Dendritic cell treated with granulocyte-macrophage colony-stimulating factor and Interleukin-4, amounts not matched to agents 40 ng/mL and 50 ng/mL, for 4 days (primary cell): ENCODE measurements around the gene CHAD.

Source experiments
- H3K27ac Mint-ChIP-seq: one replicate; pipeline ENCODE4 v1.8.0; 2022; ENCODE audit warnings: mild to moderate bottlenecking, mixed read lengths
- H3K27me3 Mint-ChIP-seq: one replicate; pipeline ENCODE4 v1.8.0; 2022; ENCODE audit warnings: mild to moderate bottlenecking, mixed read lengths
- H3K36me3 Mint-ChIP-seq: one replicate; pipeline ENCODE4 v1.8.0; 2022; ENCODE audit warnings: low read depth, mixed read lengths
- H3K4me1 Mint-ChIP-seq: one replicate; pipeline ENCODE4 v1.8.0; 2022; ENCODE audit warnings: low read depth, mixed read lengths
- H3K4me3 Mint-ChIP-seq: one replicate; pipeline ENCODE4 v1.8.0; 2022; ENCODE audit warnings: mild to moderate bottlenecking, moderate library complexity, mixed read lengths
- H3K9me3 Mint-ChIP-seq: one replicate; pipeline ENCODE4 v1.8.0; 2022; ENCODE audit warnings: mixed read lengths
- intact Hi-C: fragments of 100-400 bp; cut with micrococcal nuclease; formaldehyde crosslinking; loops from one replicate; pipeline ENCODE4 v1.15.0; 2022

The CHAD gene

DNA sequence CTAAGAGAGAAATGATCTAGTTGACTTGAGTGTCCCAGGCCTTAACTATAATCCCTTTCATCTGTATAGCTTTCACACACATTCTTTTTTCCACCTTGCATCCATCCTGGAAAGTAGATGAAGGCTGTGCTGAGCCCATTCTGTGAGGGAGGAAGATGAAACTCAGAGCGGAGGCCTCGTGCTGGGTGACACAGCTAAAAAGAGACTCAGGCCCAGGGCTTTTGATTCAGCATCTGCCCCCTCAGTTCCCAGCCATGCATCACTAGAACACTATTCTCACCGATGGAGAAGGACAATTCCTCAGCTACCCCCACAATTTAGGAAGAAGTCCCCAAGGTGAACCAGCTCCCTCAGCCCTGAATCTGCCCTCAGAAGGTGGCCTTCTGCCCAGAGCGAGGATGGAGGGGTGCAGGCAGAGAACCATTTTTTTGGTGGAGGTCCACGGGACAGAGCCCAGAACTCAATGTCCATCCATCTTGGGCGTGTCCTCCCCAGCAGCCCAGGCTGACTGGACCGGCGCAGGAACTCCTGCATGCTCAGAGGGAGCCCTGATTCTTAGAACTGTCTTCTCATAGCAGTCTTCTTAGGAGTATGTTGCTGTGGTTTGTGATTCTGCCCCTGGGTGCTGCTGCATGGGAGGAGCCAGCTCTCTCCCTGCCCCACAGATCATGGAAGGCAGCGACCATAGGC lies 33.8 kb upstream of the CHAD start:
- Mint-ChIP-seq H3K36me3 (no peaks in the 10 kb centered on the region), H3K9me3 (no peaks in the 10 kb centered on the region)
- intact Hi-C loops: no loop called here

DNA sequence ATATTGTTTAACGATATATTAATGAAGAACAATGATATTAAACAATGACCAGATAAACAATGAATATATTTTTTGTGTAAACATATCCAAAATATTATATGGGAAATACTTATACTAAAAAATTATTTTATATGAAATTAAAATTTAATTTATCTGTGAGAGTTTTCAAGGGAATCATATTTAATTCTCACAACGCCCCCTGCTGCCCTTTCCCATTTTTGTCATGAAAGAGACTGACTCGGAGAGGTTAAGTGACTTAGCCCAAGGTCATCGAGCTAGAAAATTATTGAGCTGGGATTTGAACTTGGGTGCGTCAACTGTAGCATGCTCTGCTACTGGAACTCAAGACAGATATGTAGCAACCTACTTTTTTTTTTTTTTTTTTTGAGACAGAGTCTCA lies 32.4 kb upstream of the CHAD start:
- Mint-ChIP-seq H3K36me3 (no peaks in the 10 kb centered on the region), H3K9me3 (no peaks in the 10 kb centered on the region), H3K4me1 (peaks cover 19% of the 10 kb centered on the region), H3K27ac (no peak overlapping the region), H3K27me3 (peaks cover 7% of the 10 kb centered on the region), H3K4me3 (no peak overlapping the region)
- intact Hi-C loops: no loop called here

More for the DNA sequence above, 33.8 kb upstream of the CHAD start:
- Mint-ChIP-seq H3K27ac (no peak overlapping the region), H3K4me3 (no peak overlapping the region), H3K4me1 (peaks cover 21% of the 10 kb centered on the region), H3K27me3 (peaks cover 11% of the 10 kb centered on the region)

- no peak overlapping the region for H3K4me3 Mint-ChIP-seq
- H3K36me3 Mint-ChIP-seq: no peaks in the 10 kb centered on the region
- H3K4me1 Mint-ChIP-seq: peaks cover 6% of the 10 kb centered on the region
- H3K9me3 Mint-ChIP-seq: no peaks in the 10 kb centered on the region
- intact Hi-C loops: no loop called here
- H3K27ac Mint-ChIP-seq: no peak overlapping the region
- peaks cover 12% of the 10 kb centered on the region for H3K27me3 Mint-ChIP-seq
Measured at GRCh38 chr17:50499721-50500120, 31.0 kb upstream of the CHAD start.

GRCh38 chr17:50499270-50499669 lies 30.6 kb upstream of the CHAD start:
- Mint-ChIP-seq H3K4me1 (peaks cover 6% of the 10 kb centered on the region), H3K9me3 (no peaks in the 10 kb centered on the region), H3K27me3 (peaks cover 12% of the 10 kb centered on the region), H3K4me3 (no peak overlapping the region), H3K27ac (no peak overlapping the region), H3K36me3 (no peaks in the 10 kb centered on the region)
- intact Hi-C loops: no loop called here

GRCh38 chr17:50498021-50498874 lies 29.6 kb upstream of the CHAD start:
- no peak overlapping the region for H3K4me3 Mint-ChIP-seq
- H3K27ac Mint-ChIP-seq: no peak overlapping the region
- intact Hi-C loops: no loop called here
- no peaks in the 10 kb centered on the region for H3K4me1 Mint-ChIP-seq
- H3K36me3 Mint-ChIP-seq: no peaks in the 10 kb centered on the region
- H3K9me3 Mint-ChIP-seq: no peaks in the 10 kb centered on the region
- H3K27me3 Mint-ChIP-seq: peaks cover 10% of the 10 kb centered on the region

DNA sequence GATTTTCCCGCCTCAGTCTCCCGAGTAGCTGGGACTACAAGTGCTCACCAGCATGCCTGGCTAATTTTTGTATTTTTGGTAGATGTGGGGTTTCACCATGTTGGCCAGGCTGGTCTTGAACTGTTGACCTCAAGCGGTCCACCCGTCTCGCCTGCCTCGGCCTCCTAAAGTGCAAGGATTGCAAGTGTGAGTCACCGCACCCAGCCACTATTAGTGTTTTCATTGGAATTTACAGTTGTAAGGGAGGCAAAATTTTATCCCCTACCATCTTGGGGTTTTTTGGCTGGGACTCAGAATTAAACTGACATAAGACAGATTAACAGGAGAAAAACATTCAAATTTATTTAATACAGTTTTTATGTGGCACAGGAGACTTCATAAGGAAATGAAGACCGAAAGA lies 27.2 kb upstream of the CHAD start:
- no peaks in the 10 kb centered on the region for H3K9me3 Mint-ChIP-seq
- H3K4me1 Mint-ChIP-seq: no peaks in the 10 kb centered on the region
- H3K4me3 Mint-ChIP-seq: no peak overlapping the region
- H3K36me3 Mint-ChIP-seq: no peaks in the 10 kb centered on the region
- intact Hi-C loops: no loop called here
- peaks cover 7% of the 10 kb centered on the region for H3K27me3 Mint-ChIP-seq
- H3K27ac Mint-ChIP-seq: no peak overlapping the region

- Mint-ChIP-seq H3K4me1 (no peaks in the 10 kb centered on the region), H3K9me3 (no peaks in the 10 kb centered on the region), H3K36me3 (no peaks in the 10 kb centered on the region), H3K27ac (no peak overlapping the region), H3K4me3 (no peak overlapping the region), H3K27me3 (peaks cover 7% of the 10 kb centered on the region)
- intact Hi-C loops: no loop called here
Measured at GRCh38 chr17:50495217-50495823, 26.6 kb upstream of the CHAD start.

DNA sequence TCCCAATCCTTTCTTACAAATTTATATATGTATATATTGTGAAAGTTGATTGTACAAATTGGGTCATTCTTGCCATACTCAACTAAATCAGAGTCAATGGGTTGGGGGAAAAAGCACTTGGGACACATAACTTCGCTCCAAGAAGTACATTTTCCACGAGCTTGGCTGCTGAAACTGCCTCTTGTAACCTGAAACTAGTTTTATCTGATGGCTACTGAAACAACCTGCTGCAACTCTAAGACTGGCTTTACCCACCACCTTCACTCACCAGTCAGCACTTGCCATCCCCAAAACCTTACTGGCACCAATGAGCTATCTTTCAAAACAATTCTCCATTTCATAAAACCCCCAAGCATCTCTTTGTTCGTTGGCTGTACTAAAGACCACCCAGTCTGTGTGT lies 25.1 kb upstream of the CHAD start:
- Mint-ChIP-seq H3K4me3 (no peak overlapping the region), H3K9me3 (no peaks in the 10 kb centered on the region), H3K4me1 (no peaks in the 10 kb centered on the region), H3K27me3 (peaks cover 7% of the 10 kb centered on the region), H3K36me3 (no peaks in the 10 kb centered on the region), H3K27ac (no peak overlapping the region)
- intact Hi-C loops: no loop called here

DNA sequence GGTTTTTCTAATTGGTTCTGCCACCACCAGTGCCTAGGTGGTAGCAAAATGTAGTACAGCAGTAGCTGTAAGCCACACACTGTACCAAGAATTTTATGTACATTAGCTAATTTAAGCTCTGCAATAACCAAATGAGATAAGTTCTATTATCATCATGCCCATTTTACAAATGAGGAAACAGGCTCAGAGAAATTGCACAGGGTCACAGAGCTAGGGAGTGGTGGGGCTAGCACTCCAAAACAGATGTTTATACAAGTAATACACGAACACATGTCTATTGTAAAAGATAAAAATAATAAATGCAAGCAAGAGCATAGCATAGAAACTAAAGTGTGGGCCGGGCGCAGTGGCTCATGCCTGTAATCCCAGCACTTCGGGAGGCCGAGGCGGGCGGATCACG lies 23.5 kb upstream of the CHAD start:
- H3K4me1 Mint-ChIP-seq: no peaks in the 10 kb centered on the region
- no peaks in the 10 kb centered on the region for H3K9me3 Mint-ChIP-seq
- intact Hi-C loops: no loop called here
- no peak overlapping the region for H3K27ac Mint-ChIP-seq
- H3K4me3 Mint-ChIP-seq: no peak overlapping the region
- H3K27me3 Mint-ChIP-seq: peaks cover 7% of the 10 kb centered on the region
- H3K36me3 Mint-ChIP-seq: peaks cover 5% of the 10 kb centered on the region

- H3K27me3 Mint-ChIP-seq: peaks cover 7% of the 10 kb centered on the region
- intact Hi-C loops: no loop called here
Measured at GRCh38 chr17:50491505-50491904, 22.8 kb upstream of the CHAD start.

DNA sequence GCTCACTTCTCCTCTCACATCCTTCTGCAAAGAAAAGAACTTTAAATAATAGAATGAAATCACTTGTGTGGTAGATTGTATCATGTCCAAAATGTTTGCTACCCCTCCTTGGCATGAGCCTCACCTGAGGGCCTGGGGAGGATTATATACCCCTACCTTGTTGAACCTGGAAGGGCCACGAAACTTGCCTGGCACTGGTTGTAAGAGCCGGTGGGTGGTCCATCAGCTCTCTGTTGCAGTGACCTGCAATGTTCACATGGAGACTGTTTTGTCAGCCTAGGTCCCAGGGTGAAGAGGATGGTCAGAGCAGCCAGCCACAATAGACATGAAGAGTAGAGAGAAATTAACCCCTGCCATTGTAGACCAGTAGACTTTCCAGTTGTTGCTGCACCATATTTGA lies 20.2 kb upstream of the CHAD start:
- Mint-ChIP-seq H3K4me1 (no peaks in the 10 kb centered on the region), H3K9me3 (no peaks in the 10 kb centered on the region), H3K36me3 (peaks cover 31% of the 10 kb centered on the region), H3K4me3 (no peak overlapping the region), H3K27me3 (peaks cover under 1% of the 10 kb centered on the region), H3K27ac (no peak overlapping the region)
- intact Hi-C loops: loop anchor here (10.0 kb wide), 1 partner anchor 206 kb away; no protein-coding TSS in a partner anchor

More at GRCh38 chr17:50491505-50491904, 22.8 kb upstream of the CHAD start:
- Mint-ChIP-seq H3K27ac (no peak overlapping the region), H3K9me3 (no peaks in the 10 kb centered on the region), H3K4me1 (no peaks in the 10 kb centered on the region), H3K4me3 (no peak overlapping the region), H3K36me3 (peaks cover 9% of the 10 kb centered on the region)

- Mint-ChIP-seq H3K36me3 (peaks cover 46% of the 10 kb centered on the region), H3K27ac (no peak overlapping the region), H3K4me3 (no peak overlapping the region), H3K9me3 (no peaks in the 10 kb centered on the region), H3K4me1 (peaks cover 4% of the 10 kb centered on the region), H3K27me3 (no peaks in the 10 kb centered on the region)
- intact Hi-C loops: loop anchor here (10.0 kb wide), 1 partner anchor 207 kb away; no protein-coding TSS in a partner anchor
Measured at GRCh38 chr17:50487213-50488096, 18.8 kb upstream of the CHAD start.

GRCh38 chr17:50484386-50485155 lies 15.9 kb upstream of the CHAD start:
- Mint-ChIP-seq H3K4me3 (no peak overlapping the region), H3K4me1 (peaks cover 19% of the 10 kb centered on the region), H3K27me3 (no peaks in the 10 kb centered on the region), H3K27ac (peak overlapping the region; percentile 8), H3K36me3 (peaks cover 59% of the 10 kb centered on the region), H3K9me3 (no peaks in the 10 kb centered on the region)
- intact Hi-C loops: loop anchor here (5.0 to 10.0 kb wide), 2 partner anchors 143 to 210 kb away; no protein-coding TSS in a partner anchor
